ENCODE results near the gene PCDHGA1. TPM values are rescaled to one million over a fixed set of nuclear protein-coding genes. Genes with fewer than 3 reads are reported as not detected.

PCDHGA1 gene
- total RNA-seq, 1 donor from 2014 or later: 0.13 TPM

DNA sequence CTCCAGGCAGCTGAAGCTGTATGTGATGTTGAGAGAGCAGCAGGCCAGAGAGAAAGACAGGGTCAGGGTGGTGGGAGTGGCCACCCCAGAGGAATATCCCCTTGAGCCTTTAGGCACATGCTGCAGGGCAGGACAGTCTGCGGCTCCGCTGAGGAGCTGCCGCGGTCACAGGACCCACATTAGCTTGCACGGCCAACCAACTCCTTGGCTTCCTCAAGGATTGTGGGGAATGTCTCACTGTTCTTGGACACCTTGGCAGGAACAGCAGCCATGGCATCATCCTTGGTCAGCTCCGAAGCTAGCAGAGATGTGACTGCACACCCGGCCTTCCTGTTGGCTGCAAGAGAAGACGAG lies 186.3 kb downstream of the PCDHGA1 start:
- DNase-seq (ENCODE audit: extremely low spot score, unreplicated experiment): no peak
- H3K36me3 Mint-ChIP-seq (ENCODE audit: unreplicated experiment): peaks cover 13% of the 10 kb centered on the region
- H3K27ac Mint-ChIP-seq (ENCODE audit: unreplicated experiment): peak overlapping the region; percentile 96
- H3K9me3 Mint-ChIP-seq (ENCODE audit: unreplicated experiment): no peaks in the 10 kb centered on the region
- no peak for TF ChIP-seq CTCF (IDR thresholded peaks at IDR 0.05)
- peaks cover 93% of the 10 kb centered on the region for H3K4me1 Mint-ChIP-seq (ENCODE audit: unreplicated experiment)
- no peak overlapping the region for H3K4me3 Mint-ChIP-seq (ENCODE audit: unreplicated experiment)
- H3K27me3 Mint-ChIP-seq (ENCODE audit: unreplicated experiment): no peaks in the 10 kb centered on the region

- H3K4me3 Mint-ChIP-seq (ENCODE audit: unreplicated experiment): no peak overlapping the region
- H3K9me3 Mint-ChIP-seq (ENCODE audit: unreplicated experiment): no peaks in the 10 kb centered on the region
- H3K27me3 Mint-ChIP-seq (ENCODE audit: unreplicated experiment): no peaks in the 10 kb centered on the region
- H3K4me1 Mint-ChIP-seq (ENCODE audit: unreplicated experiment): peaks cover 97% of the 10 kb centered on the region
- no peak for DNase-seq (ENCODE audit: extremely low spot score, unreplicated experiment)
- TF ChIP-seq CTCF (IDR thresholded peaks at IDR 0.05): no peak
- H3K36me3 Mint-ChIP-seq (ENCODE audit: unreplicated experiment): peaks cover 12% of the 10 kb centered on the region
- H3K27ac Mint-ChIP-seq (ENCODE audit: unreplicated experiment): peak overlapping the region; percentile 96
Observed at GRCh38 chr5:141517312-141517711, 187.0 kb downstream of the PCDHGA1 start.

DNA sequence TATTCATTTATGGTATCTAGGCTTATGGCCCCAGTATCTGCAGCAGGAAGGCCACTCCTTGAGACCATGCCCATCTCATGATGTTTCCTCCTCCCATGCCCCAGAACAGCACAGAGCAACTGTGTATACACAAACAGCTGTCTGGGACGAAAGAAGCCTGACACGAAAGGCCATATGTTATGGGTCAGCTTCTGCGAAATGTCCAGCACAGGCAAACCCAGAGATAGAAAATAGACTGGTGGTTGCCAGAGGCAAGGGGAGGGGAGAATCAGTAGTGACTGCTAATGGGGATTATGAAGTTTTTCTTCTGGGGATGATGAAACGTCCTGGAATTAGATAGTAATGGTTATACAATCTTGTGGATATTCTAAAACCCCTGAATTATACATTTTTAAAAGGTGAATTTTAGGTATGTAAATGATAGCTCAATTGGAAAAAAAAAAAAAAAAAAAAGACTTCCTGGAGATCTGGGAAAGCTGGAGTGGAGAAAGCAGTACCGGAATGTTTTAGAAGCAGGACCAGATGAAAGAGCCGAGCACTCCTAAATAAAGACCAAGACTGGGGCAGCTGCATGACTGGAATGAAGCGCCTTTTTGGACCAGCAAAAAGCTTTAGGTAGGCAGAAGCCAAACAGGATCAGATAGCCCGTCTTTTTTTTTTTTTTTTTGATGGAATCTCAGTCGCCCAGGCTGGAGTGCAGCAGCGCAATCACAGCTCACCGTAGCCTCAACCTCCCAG lies 187.7 kb downstream of the PCDHGA1 start:
- Mint-ChIP-seq H3K27me3 (ENCODE audit: unreplicated experiment) (no peaks in the 10 kb centered on the region), H3K36me3 (ENCODE audit: unreplicated experiment) (peaks cover 12% of the 10 kb centered on the region), H3K27ac (ENCODE audit: unreplicated experiment) (peak overlapping the region; percentile 96), H3K9me3 (ENCODE audit: unreplicated experiment) (no peaks in the 10 kb centered on the region), H3K4me1 (ENCODE audit: unreplicated experiment) (peaks cover 97% of the 10 kb centered on the region), H3K4me3 (ENCODE audit: unreplicated experiment) (no peak overlapping the region)
- no peak for TF ChIP-seq CTCF (IDR thresholded peaks at IDR 0.05)
- DNase-seq (ENCODE audit: extremely low spot score, unreplicated experiment): no peak

DNA sequence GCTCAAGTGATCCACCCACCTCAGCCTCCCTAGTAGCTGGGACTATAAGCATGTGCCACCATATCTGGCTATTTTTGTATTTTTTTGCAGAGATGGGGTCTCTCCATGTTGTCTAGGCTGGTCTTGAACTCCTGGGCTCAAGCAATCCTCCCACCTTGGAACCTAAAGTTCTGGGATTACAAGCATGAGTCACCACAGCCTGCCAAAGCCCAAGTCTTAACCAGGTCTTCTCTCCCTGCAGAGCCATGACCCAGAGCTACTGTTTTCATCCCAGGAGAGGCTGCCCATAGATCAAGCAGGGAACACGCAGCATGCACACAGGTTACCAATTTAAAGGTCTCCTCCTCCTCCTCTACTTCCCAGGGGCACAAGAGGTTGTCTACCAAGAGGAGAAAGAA lies 188.3 kb downstream of the PCDHGA1 start:
- H3K27me3 Mint-ChIP-seq (ENCODE audit: unreplicated experiment): no peaks in the 10 kb centered on the region
- TF ChIP-seq CTCF (IDR thresholded peaks at IDR 0.05): no peak
- no peaks in the 10 kb centered on the region for H3K9me3 Mint-ChIP-seq (ENCODE audit: unreplicated experiment)
- DNase-seq (ENCODE audit: extremely low spot score, unreplicated experiment): no peak
- H3K27ac Mint-ChIP-seq (ENCODE audit: unreplicated experiment): peak overlapping the region; percentile 15
- peaks cover 96% of the 10 kb centered on the region for H3K4me1 Mint-ChIP-seq (ENCODE audit: unreplicated experiment)
- no peak overlapping the region for H3K4me3 Mint-ChIP-seq (ENCODE audit: unreplicated experiment)
- H3K36me3 Mint-ChIP-seq (ENCODE audit: unreplicated experiment): peaks cover 12% of the 10 kb centered on the region

- Mint-ChIP-seq H3K9me3 (ENCODE audit: unreplicated experiment) (no peaks in the 10 kb centered on the region), H3K27ac (ENCODE audit: unreplicated experiment) (peak overlapping the region; percentile 97), H3K4me3 (ENCODE audit: unreplicated experiment) (no peak overlapping the region), H3K4me1 (ENCODE audit: unreplicated experiment) (peaks cover 96% of the 10 kb centered on the region), H3K36me3 (ENCODE audit: unreplicated experiment) (peaks cover 12% of the 10 kb centered on the region), H3K27me3 (ENCODE audit: unreplicated experiment) (no peaks in the 10 kb centered on the region)
- DNase-seq (ENCODE audit: extremely low spot score, unreplicated experiment): no peak
- TF ChIP-seq CTCF (IDR thresholded peaks at IDR 0.05): no peak
Observed at GRCh38 chr5:141519605-141520565, 189.6 kb downstream of the PCDHGA1 start.

Data from osteocyte (in vitro differentiated cells).